Measurements from ENCODE around the gene SLC7A10. TPM values are rescaled to one million over a fixed set of nuclear protein-coding genes. Genes with fewer than 3 reads are reported as not detected.

SLC7A10 gene
- total RNA-seq, 1 donor: not detected

- Histone ChIP-seq H3K27ac (ENCODE audit: low read depth, low read length) (peak overlapping the region; percentile 85), H3K27me3 (ENCODE audit: insufficient read depth, low read length) (no peaks in the 10 kb centered on the region), H3K79me2 (ENCODE audit: insufficient read depth, low read length) (peaks cover 12% of the 10 kb centered on the region), H2AFZ (ENCODE audit: low read length) (peak overlapping the region; percentile 95), H3K4me3 (ENCODE audit: insufficient read depth, low read length) (peak overlapping the region; percentile 89), H3K4me1 (ENCODE audit: insufficient read depth, low read length) (peaks cover 22% of the 10 kb centered on the region), H3K9me3 (ENCODE audit: low read depth, low read length) (no peaks in the 10 kb centered on the region), H3K36me3 (ENCODE audit: insufficient read depth, low read length) (no peaks in the 10 kb centered on the region), H4K20me1 (ENCODE audit: insufficient read depth, low read length) (no peaks in the 10 kb centered on the region), H3K4me2 (ENCODE audit: insufficient read depth, low read length) (peak overlapping the region; percentile 93)
- TF ChIP-seq, protein P1, sequence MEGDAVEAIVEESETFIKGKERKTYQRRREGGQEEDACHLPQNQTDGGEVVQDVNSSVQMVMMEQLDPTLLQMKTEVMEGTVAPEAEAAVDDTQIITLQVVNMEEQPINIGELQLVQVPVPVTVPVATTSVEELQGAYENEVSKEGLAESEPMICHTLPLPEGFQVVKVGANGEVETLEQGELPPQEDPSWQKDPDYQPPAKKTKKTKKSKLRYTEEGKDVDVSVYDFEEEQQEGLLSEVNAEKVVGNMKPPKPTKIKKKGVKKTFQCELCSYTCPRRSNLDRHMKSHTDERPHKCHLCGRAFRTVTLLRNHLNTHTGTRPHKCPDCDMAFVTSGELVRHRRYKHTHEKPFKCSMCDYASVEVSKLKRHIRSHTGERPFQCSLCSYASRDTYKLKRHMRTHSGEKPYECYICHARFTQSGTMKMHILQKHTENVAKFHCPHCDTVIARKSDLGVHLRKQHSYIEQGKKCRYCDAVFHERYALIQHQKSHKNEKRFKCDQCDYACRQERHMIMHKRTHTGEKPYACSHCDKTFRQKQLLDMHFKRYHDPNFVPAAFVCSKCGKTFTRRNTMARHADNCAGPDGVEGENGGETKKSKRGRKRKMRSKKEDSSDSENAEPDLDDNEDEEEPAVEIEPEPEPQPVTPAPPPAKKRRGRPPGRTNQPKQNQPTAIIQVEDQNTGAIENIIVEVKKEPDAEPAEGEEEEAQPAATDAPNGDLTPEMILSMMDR (IDR thresholded peaks at IDR 0.05; ENCODE audit: extremely low read depth, low read depth, low read length): no peak
- DNase-seq (ENCODE audit: insufficient read length, low spot score, missing footprints): peak; percentile 99
Measured at GRCh38 chr19:33176670-33177416, 48.8 kb downstream of the SLC7A10 start.

DNA sequence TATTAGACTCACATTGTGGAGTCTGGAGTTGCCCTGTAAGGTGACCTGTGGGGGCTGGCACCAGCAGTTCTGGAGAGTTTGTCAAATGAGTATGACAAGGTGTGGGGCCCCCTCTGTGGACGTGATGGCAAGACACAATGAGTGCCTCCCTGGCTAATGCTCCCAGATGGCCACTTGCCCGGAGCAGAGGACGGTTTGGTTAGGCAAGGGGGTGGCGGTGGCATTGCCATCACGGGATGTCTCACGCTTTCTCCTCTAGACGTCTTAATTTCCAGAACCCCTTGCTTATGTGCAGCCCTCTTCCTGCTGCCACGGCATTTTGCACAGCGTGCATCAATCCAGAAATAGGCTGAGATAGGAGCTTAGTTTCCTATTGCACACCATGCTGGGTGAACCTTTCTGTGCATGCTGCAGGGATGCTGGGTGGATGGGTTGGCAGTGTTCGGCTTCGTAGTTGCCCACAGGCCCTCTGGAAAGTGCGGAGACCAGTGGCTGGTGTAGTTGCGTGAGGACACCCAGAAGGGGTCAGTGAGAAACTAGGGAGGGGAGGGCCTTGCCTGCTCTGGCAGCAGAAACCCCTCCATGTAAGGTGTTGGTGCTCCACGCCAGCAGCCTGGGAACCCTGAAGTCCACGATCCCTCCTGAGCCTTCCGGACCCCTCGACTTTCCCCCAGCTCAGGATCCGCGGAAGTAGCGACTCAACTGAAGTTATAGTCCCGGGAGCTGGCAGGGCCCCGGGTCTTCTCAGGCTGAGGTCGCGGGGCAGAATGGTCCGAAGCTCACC lies 49.6 kb downstream of the SLC7A10 start:
- Histone ChIP-seq H3K27me3 (ENCODE audit: insufficient read depth, low read length) (no peaks in the 10 kb centered on the region), H2AFZ (ENCODE audit: low read length) (peak overlapping the region; percentile 95), H4K20me1 (ENCODE audit: insufficient read depth, low read length) (no peaks in the 10 kb centered on the region), H3K27ac (ENCODE audit: low read depth, low read length) (peak overlapping the region; percentile 85), H3K79me2 (ENCODE audit: insufficient read depth, low read length) (peaks cover 12% of the 10 kb centered on the region), H3K4me1 (ENCODE audit: insufficient read depth, low read length) (peaks cover 25% of the 10 kb centered on the region), H3K4me2 (ENCODE audit: insufficient read depth, low read length) (peak overlapping the region; percentile 93), H3K9me3 (ENCODE audit: low read depth, low read length) (no peaks in the 10 kb centered on the region), H3K4me3 (ENCODE audit: insufficient read depth, low read length) (peak overlapping the region; percentile 89), H3K36me3 (ENCODE audit: insufficient read depth, low read length) (no peaks in the 10 kb centered on the region)
- TF ChIP-seq, protein P1 (IDR thresholded peaks at IDR 0.05; ENCODE audit: extremely low read depth, low read depth, low read length): no peak
- peak; percentile 89 for DNase-seq (ENCODE audit: insufficient read length, low spot score, missing footprints)

GRCh38 chr19:33175156-33175782 lies 50.4 kb downstream of the SLC7A10 start:
- H3K36me3 ChIP-seq (ENCODE audit: insufficient read depth, low read length): no peaks in the 10 kb centered on the region
- H2AFZ ChIP-seq (ENCODE audit: low read length): no peak overlapping the region
- H3K79me2 ChIP-seq (ENCODE audit: insufficient read depth, low read length): peaks cover 12% of the 10 kb centered on the region
- H4K20me1 ChIP-seq (ENCODE audit: insufficient read depth, low read length): no peaks in the 10 kb centered on the region
- peaks cover 25% of the 10 kb centered on the region for H3K4me1 ChIP-seq (ENCODE audit: insufficient read depth, low read length)
- H3K4me2 ChIP-seq (ENCODE audit: insufficient read depth, low read length): peak overlapping the region; percentile 93
- DNase-seq (ENCODE audit: insufficient read length, low spot score, missing footprints): no peak
- H3K4me3 ChIP-seq (ENCODE audit: insufficient read depth, low read length): peak overlapping the region; percentile 89
- no peaks in the 10 kb centered on the region for H3K9me3 ChIP-seq (ENCODE audit: low read depth, low read length)
- H3K27ac ChIP-seq (ENCODE audit: low read depth, low read length): no peak overlapping the region
- H3K27me3 ChIP-seq (ENCODE audit: insufficient read depth, low read length): no peaks in the 10 kb centered on the region
- TF ChIP-seq, protein P1 (IDR thresholded peaks at IDR 0.05; ENCODE audit: extremely low read depth, low read depth, low read length): no peak

Data from osteoblast (primary cell).